Posterior vena cava (tissue), 2 donors: ENCODE data around the gene ADGRD2. TPM values are rescaled to one million over a fixed set of nuclear protein-coding genes. Genes with fewer than 3 reads are reported as not detected.

Experiments
- DNase-seq: peaks from one replicate; pipeline ENCODE4 v3.0.0-alpha.2; 2020; ENCODE audit warnings: low spot score
- intact Hi-C, 2 donors: fragments of 100-400 bp; cut with DNase I; formaldehyde crosslinking; loops; one replicate each; pipeline versions ENCODE4 v1.14.1 to v1.14.2; 2022 to 2023
- total RNA-seq, 2 donors: library from RNA; stranded (reverse); fragmentation: NEBNext Ultra II Directional; extraction: Animal tissue kit (Norgen Biotek cat#: 25700); gene quantifications; one replicate each; pipeline ENCODE4 v1.2.1, GENCODE V29; 2021
- donor health status: DM: yes; HTN: yes; CAD: no.
- donor health status: DM: yes; HTN: yes; CAD: no.

ADGRD2 gene
- total RNA-seq, 2 donors from 2014 or later: not detected

DNA sequence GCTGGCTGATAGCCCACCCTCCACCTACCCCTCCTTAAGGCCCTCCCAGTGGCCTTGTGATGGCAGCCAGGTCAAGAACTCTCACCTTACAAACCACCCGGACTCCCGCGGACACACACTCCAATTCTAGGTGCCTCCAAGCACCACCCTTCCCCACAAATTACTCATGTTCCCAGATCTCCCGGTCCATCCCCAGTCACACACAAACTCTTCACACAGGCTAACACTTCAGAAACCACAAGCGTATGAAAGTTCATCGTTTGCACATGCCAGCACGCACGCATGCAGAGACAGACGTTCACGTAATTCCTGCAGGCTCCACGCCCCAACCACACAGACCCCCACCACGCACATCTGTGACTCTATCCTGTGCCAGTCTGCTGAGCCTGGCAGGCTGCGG, 39.0 kb downstream of the ADGRD2 start:
- DNase-seq: no peak
- intact Hi-C loops: no loop called here

- intact Hi-C loops: no loop called here
- no peak for DNase-seq
Observed at GRCh38 chr9:124490004-124490403, 39.8 kb downstream of the ADGRD2 start.

DNA sequence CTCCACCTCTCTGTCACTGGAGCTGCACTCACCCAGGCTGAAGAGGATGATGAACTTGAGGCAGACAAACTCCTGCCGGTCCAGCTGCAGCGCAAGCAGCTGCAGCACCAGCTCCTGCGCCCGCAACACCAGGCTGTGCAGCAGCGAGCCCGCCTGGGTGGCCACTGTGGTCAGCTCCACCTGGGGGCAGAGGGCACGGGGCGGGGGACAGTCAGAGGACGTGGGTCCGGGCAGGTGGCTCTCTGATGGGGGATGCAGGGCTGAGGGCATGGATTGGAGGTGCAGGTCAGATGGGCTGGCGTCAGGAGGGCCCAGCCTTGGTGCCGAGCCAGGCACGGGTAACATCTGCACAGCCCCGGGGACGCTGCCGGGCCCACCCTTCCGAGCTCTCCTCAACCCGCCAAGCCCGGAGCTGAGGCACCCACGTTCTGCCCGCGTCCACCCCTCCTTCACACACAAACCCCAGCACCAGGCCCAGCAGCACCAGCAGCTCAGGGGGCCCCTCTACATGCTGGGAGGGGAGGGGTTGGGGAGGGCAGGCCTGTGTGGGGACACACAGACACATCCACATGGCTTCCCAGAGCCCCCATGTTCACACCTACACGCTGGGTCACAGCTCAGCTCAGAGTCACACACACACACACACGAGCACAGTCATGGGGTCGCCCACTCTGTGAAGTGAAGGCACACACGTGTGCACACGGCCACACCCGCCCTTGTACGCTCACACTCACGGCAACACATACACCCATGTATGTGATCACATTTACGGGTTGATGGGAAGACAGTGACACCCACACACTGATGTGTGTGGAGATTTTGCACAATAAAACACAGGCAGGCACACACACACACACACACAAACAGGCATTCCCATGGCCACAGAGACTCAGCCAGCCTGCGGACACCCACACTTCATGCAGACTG, 41.1 kb downstream of the ADGRD2 start:
- intact Hi-C loops: no loop called here
- DNase-seq: no peak

DNA sequence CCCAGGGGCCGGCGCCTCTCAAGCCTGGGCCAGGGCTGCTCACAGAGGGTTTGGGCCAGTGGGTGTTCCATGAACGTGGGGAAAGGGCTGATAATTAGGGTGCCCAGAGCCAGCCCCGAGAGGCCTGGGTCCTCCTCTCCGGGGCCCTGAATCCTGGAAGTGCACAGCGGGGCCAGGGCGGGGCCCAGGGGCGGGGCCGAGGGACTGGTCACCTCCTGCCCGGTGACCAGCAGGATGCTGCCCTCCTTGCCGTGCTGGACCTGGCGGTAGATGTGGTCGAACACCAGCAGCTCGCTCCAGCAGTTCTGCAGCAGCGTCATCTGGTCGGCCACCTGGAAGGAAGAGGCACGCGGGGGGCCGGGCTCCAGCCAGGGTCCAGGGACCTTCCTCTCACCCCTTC, 42.6 kb downstream of the ADGRD2 start:
- intact Hi-C loops: no loop called here
- DNase-seq: no peak

GRCh38 chr9:124493218-124493617, 43.0 kb downstream of the ADGRD2 start:
- DNase-seq: no peak
- intact Hi-C loops: no loop called here

GRCh38 chr9:124493794-124494479, 43.7 kb downstream of the ADGRD2 start:
- intact Hi-C loops: no loop called here
- no peak for DNase-seq

GRCh38 chr9:124495126-124496074, 45.1 kb downstream of the ADGRD2 start:
- DNase-seq: no peak
- intact Hi-C loops: no loop called here

DNA sequence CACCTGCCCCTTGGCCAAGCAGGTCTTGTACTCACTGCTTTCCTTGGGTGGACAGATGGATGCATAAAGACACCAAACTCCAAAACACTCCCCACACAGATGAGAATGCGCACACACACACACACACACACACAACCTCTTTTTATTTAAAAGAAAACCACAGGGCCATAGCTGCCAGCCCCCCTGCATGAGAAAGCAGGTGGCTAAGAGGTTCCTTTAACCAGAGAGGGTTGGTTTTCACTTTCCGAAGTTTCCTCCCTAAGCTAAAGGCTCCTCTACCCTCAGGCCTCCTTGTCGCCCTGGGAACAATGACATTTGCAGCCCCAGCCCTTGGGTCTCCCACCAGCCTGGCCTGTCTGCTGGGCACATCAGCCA, 45.8 kb downstream of the ADGRD2 start:
- DNase-seq: no peak
- intact Hi-C loops: no loop called here

DNA sequence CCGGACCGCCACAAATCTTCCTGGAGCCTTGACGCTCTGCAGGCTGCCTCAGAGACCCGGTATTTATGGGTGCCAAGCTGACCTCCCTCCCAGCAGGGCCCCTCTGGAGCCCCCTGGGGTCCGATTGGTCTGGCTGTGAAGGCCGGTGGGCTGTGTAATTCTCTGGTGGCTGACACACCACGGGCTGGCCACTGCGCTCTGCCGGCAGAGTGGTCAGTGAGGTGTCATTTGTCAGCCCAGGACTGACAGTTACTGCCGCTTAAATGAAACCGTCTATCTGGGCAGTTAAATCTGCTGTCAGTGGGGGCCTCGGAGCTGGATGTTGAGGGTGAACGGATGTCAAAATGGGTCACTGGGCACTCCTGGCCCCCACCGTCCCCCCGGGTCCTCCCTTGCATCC, 46.2 kb downstream of the ADGRD2 start:
- DNase-seq: no peak

GRCh38 chr9:124497441-124497840, 47.2 kb downstream of the ADGRD2 start:
- no peak for DNase-seq
- intact Hi-C loops: no loop called here

More for the DNA sequence above, 46.2 kb downstream of the ADGRD2 start:
- intact Hi-C loops: no loop called here

GRCh38 chr9:124498040-124498439, 47.8 kb downstream of the ADGRD2 start:
- DNase-seq: no peak
- intact Hi-C loops: no loop called here

DNA sequence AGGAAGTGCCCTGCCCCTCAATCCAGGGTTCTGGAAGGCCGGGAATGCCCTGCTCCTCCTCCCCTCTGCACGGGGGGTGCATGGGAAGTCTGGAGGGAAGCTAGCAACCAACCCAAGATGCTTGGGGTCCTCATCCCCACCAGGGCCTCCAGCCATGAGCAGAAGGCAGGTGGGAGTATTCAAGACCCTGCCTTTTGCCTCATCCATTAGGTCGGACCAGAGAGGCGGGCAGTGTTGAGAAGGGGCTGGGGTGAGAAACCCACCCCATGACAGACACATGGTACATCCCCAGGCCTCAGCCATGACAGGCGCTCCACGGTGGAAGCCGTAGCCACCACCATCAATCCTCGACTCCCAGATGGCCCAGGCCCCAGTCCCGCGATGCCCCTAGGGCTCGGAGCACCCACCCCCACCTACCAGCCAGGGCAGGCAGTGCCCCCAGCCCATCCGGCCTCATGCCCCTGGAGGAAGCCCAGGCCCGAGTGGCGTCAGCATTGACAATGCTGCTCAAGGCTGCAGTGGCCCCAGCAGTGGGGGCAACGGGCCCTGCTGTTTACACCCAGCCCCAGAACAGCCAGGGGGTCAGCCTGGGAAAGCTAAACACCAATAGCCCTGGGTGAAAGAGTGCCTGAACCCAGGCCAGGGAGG, 48.4 kb downstream of the ADGRD2 start:
- intact Hi-C loops: no loop called here
- DNase-seq: no peak

DNA sequence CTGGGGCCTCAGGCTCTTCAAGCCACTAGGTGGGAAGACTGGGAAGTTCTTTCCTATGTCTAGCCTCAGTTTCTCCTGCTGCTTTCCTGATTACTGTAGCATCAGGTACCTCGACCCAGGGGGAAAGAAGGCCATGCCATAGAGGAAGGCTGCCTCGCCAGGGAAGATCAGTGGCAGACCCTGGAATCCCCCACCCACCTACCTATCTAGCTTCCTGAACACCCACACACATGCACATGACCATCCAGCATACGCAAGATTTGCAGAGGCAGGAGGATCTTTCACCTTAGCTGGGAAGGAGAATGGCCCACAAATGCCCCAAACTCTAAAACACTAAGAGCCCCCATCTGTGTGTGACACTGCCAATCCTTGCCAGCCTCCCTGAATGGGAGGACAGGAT, 49.0 kb downstream of the ADGRD2 start:
- intact Hi-C loops: no loop called here
- no peak for DNase-seq

GRCh38 chr9:124500028-124500795, 50.0 kb downstream of the ADGRD2 start:
- no peak for DNase-seq
- intact Hi-C loops: no loop called here

GRCh38 chr9:124500796-124501611, 50.8 kb downstream of the ADGRD2 start:
- DNase-seq: no peak
- intact Hi-C loops: no loop called here

DNA sequence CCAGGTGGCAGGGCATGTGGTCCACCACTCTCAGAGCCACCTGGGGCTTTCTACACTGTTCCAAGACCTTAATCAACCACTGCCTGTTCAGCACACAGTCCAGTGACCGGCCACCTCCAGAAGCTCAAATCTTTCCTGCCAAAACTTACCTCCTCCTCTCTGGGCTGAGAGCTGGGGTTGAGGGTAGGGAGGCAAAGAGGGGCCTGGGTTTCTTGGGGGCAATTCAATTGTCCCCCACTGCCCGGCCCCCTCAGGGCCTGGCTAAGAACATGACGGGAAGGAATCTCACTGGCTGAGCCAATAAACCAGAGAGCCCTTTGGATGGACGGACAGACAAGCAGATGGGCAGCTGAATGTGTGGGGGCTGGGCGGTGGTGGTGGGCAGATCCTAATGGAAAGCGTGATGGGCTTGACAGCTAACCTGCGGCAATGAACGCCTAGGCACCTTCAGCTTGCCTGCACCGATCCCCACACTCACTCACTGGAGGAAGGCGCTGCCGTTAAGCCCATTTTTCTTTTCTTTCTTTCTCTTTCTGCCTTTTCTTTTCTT, 51.6 kb downstream of the ADGRD2 start:
- no peak for DNase-seq
- intact Hi-C loops: no loop called here
